HL-60/S4 treated with retinoic acid at 250 ng/mL for 4 days and 3 days (cell line): Measurements from ENCODE around the gene RGS6.

Experiments used
- in situ Hi-C: fragments of 300-500 bp; cut with MboI; formaldehyde crosslinking; loops from 2 replicates; pipeline ENCODE4 v1.7.0; 2022; ENCODE audit warnings: low sequenced_read_pairs

Gene RGS6

DNA sequence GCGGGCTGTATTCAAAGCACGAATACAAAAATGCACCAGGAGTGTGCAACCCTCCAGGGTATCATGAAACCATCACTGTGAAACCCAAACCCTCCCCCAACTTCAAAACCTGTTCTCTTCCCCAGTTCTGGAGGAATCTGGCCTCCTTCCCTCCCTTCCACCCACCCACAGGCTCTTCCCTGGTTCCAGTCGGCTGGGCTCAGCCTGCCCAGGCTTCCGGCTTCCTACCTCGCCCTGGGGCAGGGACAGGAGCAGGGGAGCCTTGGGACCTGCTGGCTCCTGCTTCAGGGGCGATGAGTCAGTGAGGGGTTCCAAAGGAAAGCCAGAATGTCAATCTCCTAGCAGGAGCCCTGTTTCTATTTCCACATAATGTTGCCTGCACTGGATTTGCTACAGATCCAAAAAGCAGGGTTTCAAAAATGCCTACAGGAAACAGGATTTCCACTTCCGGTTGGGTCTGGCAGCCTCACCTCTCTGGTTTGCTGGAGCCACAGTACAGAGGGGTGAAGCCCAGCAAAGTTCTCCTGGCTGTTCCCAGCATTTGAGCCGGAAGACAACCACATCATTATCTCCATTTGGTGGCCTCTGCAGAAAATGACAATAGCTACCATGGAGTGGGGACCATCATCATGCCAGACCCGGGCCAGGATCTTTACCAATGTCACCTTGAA lies 683.4 kb downstream of the RGS6 start:
- in situ Hi-C loops = no loop called here
